ENCODE results near the gene SPATA3.

SPATA3 gene

DNA sequence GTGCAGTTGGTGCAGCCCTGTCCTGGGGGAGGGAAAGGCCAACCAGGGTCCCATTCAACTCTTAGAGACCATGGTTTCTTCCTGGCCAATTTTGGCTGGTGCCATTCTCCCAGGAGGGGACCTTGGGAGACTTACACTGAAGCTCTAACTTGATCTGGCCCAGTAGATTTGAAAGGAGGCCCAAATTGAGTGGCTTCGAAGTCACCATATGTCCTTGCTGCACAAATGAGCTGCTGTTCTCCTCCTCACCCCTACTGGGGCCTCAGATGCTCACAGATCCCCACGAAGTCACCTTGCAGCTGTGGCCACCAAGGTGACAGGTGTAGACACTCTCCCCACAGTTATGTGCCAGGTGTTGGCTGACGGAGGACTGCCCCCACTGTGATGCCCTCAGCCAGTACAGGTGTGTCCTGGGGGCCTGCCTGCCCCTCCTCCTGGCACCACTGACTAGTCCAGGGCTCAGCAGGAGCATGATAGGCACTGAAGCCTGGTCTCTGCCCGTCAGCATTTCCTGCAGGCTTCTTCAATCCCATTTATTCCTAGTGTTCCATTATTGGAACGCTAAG, 36.7 kb downstream of the SPATA3 start:
- no peak for DNase-seq

DNA sequence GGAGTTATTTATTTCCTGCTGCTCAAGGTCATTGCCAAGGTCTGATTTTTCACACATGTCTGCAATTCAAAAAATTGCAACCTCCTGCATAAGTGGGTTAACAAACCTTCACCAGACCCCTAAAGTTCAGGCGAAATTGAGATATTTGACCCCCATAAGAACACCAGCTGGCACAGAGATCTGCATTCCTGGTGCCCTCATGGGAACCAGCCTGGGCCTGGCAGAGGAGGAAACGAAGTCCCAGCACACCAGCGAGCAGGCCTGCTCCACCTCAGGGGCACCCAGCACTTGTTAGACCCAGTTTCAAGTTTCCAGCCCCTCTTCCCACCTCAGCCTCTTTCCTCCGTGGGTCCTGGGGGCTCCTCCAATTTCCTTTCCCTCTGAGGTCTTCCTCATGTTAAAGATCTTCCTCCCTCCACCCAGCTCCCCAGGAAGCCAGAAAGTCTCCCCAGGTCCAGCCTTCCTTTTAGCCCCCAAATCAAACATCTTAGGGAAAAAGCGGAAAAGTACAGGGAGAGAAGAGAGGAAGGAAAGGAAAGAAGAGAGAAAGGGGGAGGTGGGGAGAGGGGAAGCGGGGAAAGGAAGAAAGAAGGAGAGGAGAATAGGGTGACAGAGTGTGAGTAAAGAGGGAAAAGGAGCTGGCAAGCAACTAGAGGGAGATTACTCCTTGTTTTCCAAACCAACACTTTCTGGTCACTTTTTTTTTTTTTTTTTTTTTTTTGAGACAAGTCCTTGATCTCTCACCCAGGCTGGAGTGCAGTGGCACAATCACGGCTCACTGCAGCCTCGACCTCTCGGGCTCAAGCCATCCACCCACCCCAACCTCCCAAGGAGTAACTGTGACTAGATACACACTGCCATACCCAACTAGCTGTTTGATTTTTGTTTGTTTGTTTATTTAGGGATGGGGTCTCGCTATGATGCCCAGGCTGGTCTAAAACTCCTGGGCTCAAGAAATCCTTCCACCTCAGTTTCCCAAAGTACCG, 37.5 kb downstream of the SPATA3 start:
- DNase-seq = no peak

DNA sequence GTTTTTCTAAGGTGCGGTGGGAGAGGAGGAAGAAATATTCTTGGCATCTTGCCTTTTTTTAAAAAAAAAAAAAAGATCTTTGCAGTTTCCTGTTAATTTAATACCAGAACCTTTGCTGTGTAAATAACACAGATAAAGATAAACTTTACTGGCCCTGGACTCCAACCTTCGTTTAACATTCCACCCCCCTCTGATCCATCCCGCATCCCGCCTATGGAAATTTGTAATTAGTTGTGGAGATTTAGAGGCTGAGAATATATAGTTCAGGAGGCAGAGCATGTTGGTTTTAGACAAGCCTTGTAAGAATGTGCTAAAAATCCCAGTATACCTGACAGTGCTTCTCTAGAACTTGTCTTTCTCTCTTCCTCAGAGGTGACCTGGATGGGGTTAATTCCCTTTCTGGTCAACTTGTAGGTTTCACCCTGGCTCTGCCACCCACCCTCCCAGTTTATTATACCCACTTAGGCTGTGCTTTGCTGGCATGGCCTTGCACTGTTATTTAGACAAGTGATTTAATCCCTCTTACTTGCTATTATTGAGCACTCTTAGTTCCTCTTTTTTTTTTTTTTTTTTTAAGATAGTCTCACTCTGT, 38.5 kb downstream of the SPATA3 start:
- DNase-seq = no peak

DNA sequence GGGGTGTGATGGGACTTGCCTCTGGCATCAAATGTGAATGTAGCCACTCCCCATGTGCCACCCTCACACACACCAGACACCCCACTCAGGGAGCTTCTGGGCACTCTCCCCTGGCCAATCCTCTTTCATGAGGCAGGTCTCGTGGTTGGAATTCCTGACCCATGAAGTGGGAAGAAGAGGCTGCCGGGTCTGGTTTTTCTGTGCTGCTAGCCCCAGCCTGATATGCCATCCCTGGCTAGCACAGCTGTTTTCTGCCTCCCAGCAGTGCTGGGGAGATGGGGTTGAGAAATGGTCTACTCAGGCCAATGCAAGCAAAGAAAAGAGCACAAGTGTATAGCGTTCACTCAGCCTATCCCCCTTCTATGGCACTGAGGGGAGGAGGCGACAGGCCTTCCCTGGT, 40.2 kb downstream of the SPATA3 start:
- DNase-seq = no peak

DNA sequence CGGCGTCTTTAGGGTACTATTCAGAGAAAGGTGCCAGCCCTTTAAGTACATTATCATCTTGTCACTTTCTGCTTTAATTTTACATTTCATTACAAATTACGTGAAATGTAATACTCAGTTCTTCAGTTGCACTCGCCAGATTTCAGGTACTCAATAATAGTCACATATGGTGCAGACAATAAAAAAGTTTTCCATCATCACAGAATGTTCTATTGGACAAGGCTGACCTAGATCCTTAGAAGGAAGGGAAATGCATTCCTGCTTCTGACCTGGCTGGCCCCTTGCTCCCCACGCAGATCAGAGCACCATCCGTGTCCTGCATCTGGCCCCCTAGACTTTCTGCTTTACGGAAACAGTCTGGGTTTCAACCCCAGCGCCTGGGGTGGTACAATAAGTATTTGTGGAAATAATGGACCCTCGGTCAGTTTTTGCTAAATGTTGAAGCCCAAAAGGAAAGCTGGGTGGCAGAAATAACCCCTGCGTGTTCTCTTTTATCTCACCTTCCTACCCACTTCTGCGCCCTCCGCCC, 40.7 kb downstream of the SPATA3 start:
- no peak for DNase-seq

DNA sequence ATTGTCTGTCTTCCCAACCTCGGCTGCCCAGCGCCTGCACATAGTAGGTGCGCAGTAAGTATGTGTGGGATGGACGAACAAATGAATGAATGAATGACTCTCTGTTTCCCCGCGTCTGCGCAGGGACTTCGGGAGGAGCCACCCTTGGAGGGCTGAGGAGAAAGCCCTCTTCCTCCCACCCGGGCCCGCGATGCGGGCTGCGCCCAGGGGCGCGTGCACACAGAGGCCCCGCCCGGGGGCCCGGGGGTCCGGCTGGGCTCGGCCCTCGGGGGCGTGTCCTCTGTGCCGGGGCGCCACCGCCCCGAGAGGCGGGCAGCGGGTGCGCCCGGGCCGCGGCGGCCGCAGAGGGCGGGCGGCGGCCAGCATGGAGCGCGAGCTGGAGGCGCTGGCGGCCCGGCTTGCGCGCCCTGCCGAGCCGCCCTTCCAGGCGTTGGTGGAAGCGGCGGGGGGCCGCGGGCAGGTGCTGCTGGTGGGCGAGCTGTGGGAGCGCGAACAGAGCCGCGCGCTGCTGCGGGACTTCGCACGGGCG, 41.3 kb downstream of the SPATA3 start, which contains the start of gene C2orf72:
TSS of gene C2orf72 (plus strand) at position 322 of the 529 bp plus-strand sequence. CDS start at position 365, 43 bp downstream.
- DNase-seq = no peak

DNA sequence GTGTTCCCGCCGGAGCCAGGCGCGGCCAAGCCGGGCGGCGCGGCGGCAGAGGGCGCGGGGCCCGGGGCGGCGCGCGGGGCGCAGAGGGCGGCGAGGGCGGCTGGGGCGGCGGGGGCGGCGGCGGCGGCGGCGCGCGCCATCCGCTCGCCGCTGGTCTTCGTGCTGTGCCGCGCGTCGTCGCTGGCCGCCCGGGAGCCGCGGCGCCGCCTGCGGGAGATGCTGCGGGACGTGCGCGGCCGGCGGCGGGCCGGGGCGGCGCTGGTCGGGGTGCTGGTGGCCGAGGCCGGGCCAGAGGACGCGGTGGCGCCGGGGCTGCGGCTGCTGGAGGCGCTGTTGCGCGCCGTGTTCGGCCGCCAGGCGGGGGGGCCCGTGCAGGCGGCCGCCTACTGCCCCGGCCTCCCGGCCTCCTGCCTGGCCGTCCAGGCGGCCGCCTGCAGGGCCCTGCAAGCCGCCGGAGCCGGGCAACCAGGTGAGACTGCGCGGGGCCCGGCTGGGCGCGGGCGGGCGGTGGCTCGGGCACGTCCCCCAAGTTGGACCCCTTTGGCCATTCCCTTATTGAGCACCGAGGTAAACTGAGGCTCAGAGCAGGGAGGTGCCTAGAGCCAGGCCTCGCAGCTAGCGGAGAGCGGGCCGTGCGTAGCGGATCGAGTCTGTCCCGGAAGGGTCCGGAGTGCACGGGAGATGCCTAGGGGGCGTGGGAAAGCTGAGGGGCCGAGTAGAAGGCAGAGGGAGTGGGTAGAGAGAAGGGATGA, 42.0 kb downstream of the SPATA3 start:
- DNase-seq = no peak

DNA sequence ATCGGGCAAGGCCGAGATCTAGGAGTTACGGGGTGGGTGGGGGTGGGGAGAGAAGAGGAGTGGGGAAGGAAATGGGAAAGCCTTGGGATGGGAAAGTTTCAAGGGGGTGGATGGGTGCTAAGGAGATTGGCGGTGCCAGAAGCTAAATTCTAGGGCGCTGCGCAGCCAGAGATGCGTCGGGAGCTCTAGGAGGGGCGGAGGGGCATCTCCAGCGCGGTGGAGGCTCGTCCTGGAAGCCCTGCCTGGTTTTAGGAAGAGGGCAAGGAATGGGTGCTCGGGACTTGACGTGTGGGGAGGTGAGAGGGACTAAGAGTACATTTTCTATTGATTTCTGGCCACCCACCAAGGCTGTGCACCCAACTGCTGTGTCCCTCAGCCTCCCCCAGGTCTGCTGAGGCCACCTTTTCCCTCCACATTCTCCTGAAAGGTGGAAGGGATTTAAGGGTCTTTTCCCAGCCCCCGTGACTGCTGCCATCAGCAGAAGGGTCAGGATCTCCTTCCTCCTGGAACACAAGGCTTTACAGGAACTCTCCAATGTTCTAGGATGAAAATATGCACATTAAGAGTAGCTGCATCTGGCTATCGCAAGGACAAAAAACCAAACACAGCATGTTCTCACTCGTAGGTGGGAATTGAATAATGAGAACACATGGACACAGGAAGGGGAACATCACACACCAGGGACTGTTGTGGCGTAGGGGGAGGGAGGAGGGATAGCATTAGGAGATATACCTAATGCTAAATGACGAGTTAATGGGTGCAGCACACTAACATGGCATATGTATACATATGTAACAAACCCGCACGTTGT, 42.8 kb downstream of the SPATA3 start:
- DNase-seq = no peak

DNA sequence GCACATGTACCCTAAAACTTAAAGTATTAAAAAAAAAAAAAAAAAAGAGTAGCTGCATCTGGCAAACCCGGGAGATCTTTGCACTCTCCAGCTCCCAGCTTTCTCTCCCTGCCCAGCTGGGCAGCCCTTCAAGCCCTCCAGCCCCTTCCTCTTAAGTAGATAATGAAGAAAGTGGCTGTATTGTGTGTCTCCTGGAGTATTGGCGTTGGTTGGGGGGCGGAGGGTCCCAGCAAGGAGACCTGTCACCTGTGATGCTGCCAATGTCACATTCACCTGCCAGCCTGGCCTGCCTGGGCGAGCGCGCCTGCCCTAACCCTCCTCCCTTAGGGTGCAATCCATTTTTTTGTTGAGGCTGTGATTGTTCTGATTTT, 43.4 kb downstream of the SPATA3 start:
- no peak for DNase-seq

DNA sequence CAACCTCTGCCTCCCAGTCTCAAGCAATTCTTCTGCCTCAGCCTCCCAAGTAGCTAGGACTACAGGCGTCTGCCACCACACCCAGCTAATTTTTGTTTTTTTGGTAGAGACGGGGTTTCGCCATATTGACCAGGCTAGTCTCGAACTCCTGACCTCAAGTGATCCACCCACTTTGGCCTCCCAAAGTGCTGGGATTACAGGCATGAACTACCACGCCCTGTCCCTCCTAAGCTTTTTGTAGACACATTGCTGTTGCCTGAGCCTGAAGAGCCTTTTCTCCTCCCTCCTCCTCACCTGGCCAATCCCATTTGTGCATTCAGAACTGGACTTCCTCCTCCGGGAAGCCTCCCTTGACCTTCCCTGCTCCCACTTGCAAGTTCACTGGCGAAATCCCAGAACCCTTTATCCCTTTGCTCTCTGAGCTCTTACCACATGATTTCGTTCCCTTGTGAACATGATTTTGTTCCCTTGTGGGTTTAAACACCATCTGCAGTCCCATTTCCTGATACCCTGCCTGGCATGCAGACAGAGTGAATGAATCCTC, 44.0 kb downstream of the SPATA3 start:
- no peak for DNase-seq

DNA sequence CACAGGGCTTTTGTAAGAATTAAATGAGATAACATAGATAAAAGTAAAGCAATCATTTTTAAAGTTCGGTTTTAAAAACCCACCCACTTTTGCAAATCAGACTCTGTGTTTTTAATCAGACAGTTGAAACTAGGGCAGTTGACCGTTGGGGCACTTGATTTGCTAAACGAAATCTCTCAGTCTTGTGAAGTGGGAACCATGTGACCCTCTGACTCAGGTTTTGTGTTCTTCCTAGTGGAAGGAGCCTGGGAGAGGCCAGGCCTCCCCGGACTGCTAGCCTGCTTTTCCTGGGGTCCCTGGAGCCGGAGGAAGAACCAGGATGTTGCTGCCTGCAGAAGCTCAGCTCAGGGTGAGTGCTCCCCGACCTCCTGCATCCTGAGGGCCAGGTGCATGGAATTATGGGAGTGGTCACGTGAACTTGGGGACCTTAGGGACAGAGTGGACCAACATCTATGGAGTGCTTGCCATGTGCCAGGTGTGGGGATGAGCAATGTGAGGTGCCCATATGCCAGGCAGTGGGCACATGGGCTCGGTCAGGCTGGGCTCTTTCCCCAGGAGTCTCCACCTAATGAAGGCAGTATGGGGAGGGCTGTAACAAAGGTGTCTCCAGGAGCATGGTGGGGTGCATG, 45.3 kb downstream of the SPATA3 start:
- no peak for DNase-seq

DNA sequence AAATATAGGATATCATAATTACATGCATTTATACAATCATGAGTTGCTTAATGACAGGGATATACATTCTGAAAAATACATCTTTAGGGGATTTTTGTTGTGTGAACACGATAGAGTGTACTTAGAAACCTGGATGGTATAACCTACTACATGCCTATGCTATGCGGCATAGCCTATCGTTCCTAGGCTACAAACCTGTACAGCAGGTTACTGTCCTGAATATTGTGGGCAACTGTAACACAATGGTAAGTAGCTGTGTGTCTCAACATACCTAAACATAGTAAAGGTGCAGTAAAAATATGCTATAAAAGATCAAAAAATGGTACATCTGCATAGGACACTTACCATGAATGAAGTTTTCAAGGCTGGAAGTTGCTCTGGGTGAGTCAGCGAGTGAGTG, 47.9 kb downstream of the SPATA3 start:
- DNase-seq = no peak

DNA sequence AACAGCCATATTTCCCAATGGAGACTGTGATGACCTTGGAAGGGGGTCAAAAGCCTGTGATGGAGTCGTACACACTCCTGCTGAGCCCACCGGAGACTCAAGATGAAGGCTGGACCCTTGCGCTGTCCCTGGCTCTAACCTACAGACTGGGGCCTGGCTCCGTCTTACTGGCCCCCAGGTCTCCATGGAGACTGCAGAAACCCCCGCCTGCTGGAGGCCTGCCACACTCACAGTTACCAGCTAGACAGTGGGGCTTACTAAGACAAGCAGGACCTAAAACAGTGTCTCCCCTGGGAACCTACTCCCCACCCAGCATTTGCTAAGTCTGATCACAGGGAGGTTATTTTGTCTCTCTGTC, 51.0 kb downstream of the SPATA3 start:
- DNase-seq = no peak

DNA sequence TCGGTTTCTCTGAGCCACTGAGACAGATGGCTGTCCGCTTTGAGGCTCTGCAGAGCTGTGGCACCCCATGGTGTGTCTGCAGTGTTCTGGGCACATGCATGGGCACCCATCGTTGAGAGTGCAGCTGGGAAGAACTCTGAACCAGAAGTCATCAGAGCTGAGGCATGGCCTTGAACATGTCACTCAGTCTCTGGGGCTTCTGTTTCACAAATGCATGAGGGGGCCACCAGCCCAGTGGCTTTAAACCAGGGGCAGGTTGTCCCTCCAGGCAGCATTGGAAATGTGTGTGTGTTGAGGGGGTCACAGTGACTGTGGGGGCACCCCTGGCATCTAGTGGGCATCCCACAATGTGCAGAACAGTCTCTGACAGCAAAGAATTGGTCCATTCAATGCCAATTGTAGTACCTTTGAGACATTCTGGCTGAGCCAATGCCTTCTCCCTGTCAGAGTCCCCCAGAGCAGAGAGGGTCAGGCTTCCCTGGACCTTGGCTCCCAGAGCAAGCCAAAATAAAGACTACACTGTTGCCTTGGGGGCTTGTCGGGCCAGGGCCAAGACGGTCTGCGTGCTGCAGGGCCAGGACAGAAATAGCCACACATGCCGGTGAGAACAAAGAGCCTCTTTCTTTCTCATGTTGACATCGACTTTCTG, 51.5 kb downstream of the SPATA3 start:
- no peak for DNase-seq

DNA sequence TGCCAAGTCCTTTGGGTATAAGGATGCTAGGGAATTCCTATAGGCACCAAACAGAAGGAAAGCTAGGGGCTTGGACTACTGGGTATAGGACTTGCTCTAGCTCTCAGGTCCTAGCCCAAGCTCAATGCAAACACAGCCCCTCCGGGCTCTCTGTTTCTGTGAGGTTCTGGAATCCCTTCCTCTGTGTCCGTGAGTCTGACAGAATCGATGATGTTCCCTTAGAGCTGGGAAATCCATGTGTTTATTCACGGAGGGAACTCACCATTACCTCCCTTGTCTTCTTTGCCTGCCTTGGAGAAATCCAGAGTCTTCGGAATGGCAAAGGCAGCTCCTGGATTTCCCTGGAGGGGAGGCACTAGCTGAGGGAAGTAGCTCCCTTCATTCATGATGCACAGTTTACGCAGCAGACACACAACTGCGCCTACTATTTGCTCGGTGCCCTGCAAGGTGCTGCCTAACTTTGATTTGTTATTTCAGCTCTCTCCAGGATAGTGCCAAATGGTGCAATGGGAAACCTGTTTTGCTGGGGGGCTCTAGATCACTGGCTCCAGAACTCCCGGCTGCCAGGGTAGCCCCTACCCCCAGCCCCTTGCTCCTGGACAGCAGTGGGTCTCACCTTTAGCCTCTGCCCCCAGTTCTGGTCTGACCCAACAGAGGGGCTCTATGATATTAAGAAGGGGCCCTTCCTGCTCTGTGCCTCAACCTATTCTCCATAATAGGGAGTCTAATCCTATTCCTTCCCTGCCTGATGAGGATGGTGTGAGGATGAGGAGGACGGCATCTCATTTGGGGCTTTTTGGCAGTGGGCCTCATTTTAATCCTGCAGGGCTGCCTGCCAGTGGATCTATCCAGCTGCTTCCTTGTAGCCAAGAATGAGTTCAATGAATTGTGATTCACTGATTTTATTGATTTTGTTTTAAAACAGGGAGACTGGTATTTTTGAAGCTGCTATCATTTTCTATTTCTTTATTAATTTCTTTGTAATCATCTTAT, 52.3 kb downstream of the SPATA3 start:
- DNase-seq = no peak

DNA sequence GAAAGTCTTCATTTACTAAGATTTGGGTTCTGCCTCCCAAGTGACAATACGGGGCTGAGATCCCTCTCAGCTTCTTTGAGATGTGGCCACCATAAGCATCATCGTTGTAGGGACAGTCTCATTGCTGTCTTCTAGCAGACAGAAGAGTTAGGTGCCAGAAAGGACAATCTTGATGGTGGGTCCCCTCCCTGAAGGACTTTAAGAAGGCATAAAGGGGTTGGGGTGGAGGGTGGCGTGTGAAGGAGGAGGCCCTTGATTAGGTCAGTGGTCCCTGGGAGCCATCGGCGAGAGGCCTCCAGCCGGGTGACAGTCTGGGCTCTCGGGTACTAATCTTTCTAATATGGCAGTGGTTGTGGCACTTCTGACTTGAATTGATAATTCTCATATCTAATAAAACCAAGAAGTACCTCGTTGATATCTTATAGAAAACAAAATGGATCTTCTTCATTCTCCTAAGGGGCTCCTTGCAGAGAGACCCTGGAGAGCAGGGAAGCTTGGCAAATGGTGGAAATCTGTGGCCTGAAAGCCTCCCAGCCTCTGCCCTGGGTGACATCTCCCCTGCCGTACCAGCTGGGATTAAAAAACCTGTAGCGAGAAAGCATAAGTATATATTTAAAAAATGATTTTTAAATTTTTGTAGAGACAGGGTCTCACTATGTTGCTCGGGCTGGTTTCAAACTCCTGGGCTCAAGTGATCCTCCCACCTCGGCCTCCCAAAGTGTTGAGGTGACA, 53.5 kb downstream of the SPATA3 start:
- no peak for DNase-seq

DNA sequence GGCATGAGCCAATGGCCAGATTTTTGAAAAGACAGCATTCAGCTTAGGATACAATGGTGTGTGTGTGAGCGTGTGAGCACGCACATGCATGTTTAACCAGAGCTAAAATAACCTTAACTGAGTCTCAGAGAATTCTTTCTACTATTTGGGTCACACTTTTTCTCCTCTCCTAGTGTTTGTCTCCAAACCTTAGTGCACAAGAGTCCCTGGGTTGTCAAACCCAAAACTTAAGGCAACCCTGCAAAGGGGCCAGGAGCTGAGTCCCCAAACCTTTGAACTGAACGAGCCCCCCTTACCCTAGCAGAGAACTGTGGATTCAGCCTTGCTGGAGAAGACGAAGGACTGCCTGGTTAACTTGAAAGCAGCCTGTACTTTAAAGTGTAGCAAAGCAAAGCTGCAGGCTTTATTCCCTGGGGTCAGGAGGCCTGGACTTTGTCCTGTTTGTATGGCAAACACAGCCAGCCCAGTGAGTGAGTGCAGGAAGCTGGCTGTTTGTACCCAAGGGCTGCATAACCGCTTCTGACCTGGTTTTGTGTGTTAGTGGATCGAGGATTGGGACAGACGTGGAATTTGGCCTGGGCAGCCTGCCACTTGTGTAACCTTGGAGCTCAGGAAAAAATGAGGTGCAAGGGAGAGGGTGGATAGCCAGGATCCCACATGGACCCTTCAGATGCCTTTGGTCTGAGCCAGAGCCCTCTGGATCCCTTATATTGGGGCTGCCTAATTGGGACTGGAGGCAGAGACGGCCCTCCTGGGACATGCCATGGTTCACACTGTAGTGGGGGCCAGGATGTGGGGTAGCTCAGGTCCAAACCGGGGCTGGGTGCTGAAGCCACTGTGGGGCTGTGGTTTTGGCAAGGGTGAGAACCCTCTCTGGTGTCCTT, 54.3 kb downstream of the SPATA3 start:
- DNase-seq = no peak
